HG02610 (cell line): ENCODE data around the gene MINDY3.

Experiments used
- ATAC-seq: cut with Tn5 transposase; IDR thresholded peaks from one replicate; pipeline ENCODE4 v1.9.1; 2021; ENCODE audit warnings: mild to moderate bottlenecking, moderate library complexity; ENCODE audit not compliant: unreplicated experiment

MINDY3 gene

DNA sequence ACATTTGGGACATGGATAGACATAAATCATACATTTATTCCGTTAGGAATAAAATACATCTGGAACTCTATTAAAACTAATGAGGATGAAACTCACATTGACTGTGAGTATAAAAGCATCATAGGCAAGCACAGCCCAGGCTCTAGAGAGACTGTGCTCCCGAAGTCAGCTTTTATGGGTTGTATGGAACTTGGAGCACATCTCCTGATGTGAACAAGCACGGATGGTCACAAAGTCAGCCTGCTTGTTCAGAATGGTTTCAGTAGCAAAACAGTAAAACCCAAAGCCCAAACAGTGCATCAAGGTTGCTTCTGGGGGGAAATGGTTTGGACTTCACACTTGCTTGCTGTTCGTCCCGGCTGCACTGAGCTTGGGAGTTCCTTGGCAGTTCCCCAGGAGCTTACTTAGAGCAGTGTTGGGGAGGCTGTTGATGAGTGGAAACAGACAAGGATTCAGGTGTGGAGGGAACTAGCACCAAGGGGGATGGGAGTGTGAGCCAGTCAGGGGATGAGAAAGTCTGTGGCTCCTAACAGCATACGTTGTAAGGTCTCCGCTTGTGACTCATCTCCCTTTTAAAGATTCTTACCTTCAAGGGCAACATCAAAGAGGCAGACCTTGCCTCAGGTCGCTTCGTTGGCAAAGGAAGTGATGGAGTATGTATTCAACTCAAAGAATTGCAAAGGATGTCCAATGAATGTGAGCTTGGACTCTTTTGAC lies 120.9 kb downstream of the MINDY3 start:
- ATAC-seq, result no peak

DNA sequence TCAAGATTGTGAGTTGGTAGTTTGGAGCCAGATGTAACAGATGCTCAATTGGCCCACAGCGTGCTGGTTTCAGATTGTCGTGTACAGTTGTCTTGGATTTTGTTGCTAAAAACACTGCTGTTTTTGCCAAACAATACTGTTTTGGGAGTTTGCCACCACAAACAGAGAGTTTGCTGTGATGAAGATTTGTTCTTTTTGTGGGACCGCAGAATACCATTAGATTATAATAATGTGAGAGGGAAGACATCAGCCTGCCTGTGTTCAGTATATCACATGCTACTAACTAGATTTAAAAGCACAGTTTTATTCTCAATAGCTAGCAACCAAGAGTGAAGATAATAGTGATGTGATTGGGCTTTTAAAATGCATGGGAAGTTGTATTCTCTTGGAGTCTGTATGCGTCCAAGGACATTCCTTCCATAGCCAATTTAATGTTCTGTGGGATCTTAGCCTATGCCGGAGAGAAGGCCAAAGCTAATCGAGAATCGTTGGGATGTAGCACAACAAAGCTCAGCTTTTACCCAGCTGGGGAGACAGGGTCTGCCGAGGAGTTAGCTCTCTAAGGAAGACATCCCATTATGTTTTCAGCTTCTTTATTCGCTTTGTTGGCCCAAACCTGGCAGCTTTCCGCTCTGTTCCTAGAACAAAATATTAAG lies 121.9 kb downstream of the MINDY3 start:
- ATAC-seq, result no peak

DNA sequence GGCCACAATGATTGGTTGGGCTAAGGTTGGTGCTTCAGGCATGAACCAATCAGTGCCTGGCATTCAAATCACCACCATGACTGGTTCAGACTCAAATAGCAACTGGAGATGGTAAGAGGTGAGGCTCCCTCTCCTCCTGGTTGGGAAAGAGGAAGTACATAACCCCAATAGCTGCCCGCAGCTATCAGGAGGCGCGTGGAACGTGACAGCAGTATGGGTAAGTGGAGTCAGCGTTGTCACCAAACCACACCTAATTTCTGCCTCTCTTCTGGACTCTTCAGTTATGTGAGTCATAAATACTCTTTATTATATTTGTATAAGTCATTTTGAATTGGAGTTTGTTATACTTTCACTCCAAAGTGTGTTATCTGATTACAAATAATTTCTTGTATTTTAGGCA lies 122.7 kb downstream of the MINDY3 start:
- no peak for ATAC-seq

GRCh38 chr10:15735763-15736162 lies 124.5 kb downstream of the MINDY3 start:
- no peak for ATAC-seq

DNA sequence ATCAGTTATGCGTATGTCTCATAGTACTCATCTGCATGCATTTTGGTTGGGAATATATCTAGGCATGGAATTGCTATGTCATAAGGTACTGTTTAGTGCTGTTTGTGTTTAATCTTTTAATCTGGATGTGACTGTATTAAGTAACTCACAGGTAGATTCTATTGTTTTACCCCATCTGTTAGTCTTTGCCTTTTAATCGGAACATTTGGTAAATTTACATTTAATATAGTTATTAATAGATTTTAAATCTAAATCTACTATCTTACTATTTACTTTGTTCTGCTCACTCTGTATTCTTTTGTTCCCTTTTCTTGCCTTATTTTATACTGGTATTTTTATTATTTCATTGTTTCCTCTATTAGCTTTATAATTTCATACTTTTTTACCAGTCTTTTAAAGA lies 130.0 kb downstream of the MINDY3 start:
- ATAC-seq, result no peak

DNA sequence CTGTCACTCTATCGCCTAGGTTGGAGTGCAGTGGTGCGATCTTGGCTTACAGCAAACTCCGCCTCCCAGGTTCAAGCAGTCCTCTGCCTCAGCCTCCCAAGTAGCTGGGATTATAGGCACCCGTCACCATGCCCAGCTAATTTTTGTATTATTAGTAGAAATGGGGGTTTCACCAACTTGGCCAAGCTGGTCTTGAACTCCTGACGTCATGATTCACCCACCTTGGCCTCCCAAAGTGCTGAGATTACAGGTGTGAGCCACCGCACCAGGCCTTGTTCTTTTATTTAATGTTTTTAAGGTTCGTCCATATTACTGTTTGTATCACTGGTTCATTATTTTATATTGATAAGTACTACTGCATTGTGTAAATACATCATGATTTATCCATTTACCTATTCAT lies 130.4 kb downstream of the MINDY3 start:
- no peak for ATAC-seq
